Effector memory CD8-positive, alpha-beta T cell (primary cell): ENCODE data around the gene MIOX.

Experiments
- ATAC-seq: fragments of 150-1000 bp; cut with Tn5 transposase; replicated peaks from 2 replicates; pipeline ENCODE4 v1.10.0; 2021; ENCODE audit warnings: mild to moderate bottlenecking, moderate library complexity
- DNase-seq, 3 experiments: peaks; one replicate each; pipeline ENCODE4 v3.0.0; 2021
- H3K27ac Mint-ChIP-seq, 2 donors: one replicate each; pipeline ENCODE4 v1.8.0; 2022; ENCODE audit warnings: mild to moderate bottlenecking in 2 of 2, mixed read lengths in 2 of 2, moderate library complexity in 2 of 2
- H3K27me3 Mint-ChIP-seq, 2 donors: one replicate each; pipeline ENCODE4 v1.8.0; 2022; ENCODE audit warnings: mixed read lengths in 2 of 2
- H3K36me3 Mint-ChIP-seq: one replicate; pipeline ENCODE4 v1.8.0; 2022; ENCODE audit warnings: mild to moderate bottlenecking, moderate library complexity, mixed read lengths; ENCODE audit not compliant: insufficient read depth
- H3K4me1 Mint-ChIP-seq, 2 donors: one replicate each; pipeline ENCODE4 v1.8.0; 2022; ENCODE audit warnings: low read depth in 2 of 2, mixed read lengths in 2 of 2
- H3K4me3 Mint-ChIP-seq, 2 donors: one replicate each; pipeline ENCODE4 v1.8.0; 2022; ENCODE audit warnings: mild to moderate bottlenecking in 2 of 2, mixed read lengths in 2 of 2, moderate library complexity in 2 of 2
- H3K9me3 Mint-ChIP-seq, 2 donors: one replicate each; pipeline ENCODE4 v1.8.0; 2022; ENCODE audit warnings: mixed read lengths in 2 of 2

Gene MIOX

DNA sequence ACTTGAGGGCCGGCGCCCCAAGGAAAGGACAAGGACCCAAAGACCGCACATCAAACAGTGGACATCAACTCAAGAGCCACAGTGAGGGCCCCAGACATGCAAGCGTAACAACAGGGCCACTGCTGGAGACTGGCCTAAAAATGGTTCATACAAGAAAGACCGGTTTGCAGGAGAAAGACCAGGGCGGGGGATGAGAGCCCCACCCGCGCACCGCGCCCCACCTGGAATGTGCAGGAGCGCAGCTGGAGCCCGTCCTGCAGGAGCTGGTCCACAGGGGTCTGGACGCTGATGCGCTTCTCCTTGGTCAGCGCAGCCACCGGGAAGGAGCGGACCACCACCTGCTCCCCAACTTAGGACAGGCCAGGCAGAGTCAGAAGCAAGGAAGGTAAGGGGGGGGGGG lies 25.7 kb upstream of the MIOX start:
- peak overlapping the region in 1 of 2 donors; percentile 46 for H3K27ac Mint-ChIP-seq
- H3K4me3 Mint-ChIP-seq, result no peak overlapping the region
- peaks cover 80% of the 10 kb centered on the region for H3K36me3 Mint-ChIP-seq
- DNase-seq, result no peak
- ATAC-seq, result no peak
- no peaks in the 10 kb centered on the region for H3K27me3 Mint-ChIP-seq
- no peaks in the 10 kb centered on the region for H3K9me3 Mint-ChIP-seq
- peaks cover 0 to 7% of the 10 kb centered on the region in 2 donors for H3K4me1 Mint-ChIP-seq

DNA sequence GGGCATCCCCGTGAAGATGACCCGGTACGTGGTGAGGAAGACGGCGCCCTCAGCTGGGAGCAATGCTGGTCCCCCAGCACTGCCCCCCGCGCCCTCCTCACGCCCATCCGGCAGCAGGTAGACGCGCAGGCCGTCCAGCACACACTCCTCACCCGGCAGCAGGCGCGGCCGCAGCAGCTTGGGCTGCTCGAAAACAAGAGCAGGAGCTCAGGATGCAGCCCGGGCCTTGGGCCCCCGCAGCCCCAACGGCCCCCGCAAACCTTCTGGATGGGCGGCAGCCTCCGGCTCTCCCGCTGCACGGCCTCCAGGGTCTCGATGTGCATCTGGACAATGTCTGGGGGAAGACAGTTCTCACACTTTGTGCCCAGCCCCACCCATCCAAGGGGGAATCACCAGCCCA lies 25.1 kb upstream of the MIOX start:
- H3K4me3 Mint-ChIP-seq, result no peak overlapping the region
- DNase-seq (no peak), ATAC-seq (no peak)
- H3K9me3 Mint-ChIP-seq, result no peaks in the 10 kb centered on the region
- H3K27ac Mint-ChIP-seq, result no peak overlapping the region
- no peaks in the 10 kb centered on the region for H3K27me3 Mint-ChIP-seq
- peaks cover 79% of the 10 kb centered on the region for H3K36me3 Mint-ChIP-seq
- peaks cover 0 to 12% of the 10 kb centered on the region in 2 donors for H3K4me1 Mint-ChIP-seq

DNA sequence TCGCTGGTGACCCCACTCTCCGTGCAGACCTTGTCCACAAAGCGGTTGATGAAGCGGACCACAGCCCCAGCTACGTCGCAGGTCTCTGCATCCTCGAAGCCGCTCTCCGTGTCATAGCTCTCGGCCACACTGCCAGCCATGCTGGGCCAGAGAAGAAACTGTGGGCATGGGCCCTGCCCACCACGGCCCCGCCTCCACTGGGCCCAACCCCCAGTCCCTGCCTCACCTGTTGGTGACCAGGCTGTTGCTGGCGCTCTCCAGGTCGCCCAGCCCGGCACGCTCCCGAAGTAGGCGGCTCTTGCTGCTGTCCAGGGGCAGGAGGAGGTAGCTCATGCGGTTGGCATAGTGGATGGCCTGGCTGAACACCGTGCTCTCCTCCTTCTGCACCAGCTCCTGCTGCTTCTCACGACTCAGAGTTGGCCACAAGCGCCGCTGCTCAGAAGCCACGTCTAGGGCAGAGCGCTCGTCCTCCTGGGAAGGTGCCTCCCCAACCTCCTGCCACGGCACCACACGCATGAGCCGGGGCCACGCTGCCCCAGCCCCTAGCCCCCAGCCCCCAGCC lies 24.6 kb upstream of the MIOX start:
- Mint-ChIP-seq H3K27ac (no peak overlapping the region), H3K4me3 (no peak overlapping the region), H3K36me3 (peaks cover 77% of the 10 kb centered on the region), H3K4me1 (peaks cover 5 to 14% of the 10 kb centered on the region in 2 donors), H3K9me3 (no peaks in the 10 kb centered on the region), H3K27me3 (no peaks in the 10 kb centered on the region)
- DNase-seq (no peak), ATAC-seq (no peak)

DNA sequence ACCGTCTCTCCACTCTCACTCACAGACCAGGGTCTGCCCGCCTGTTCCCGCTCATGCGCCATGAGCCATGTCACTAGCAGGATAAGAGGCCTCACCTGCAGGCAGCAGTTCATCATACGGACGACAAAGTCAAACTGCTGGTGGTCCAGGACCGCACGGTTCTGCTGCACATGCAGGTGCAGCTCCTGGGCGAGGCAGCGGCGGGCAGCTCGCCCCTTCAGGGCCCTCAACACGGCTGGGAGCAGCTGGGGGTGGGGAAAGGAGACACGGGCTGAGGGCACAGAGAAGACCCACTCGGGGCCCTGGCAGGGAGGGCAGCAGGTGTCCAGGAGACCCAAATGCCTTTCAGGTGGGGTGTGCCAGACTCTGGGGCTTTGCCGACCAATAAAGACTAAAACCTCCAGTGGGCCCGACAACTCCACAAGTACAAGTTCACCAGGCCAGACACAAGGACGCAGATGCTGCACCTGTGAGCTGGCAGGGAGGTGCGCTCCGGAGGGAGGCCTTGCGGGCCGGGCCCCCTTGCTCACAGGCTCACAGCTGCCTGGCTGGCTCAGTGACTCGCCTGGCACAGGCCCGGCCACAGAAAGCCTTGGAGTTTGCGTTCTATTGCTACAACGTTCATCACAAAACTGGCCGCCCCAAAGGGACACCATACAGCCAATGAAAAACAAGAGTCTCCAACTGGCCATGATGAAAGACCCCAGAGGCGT lies 23.3 kb upstream of the MIOX start:
- peak overlapping the region; percentile 58 to 69 for H3K27ac Mint-ChIP-seq
- H3K36me3 Mint-ChIP-seq, result peaks cover 67% of the 10 kb centered on the region
- no peaks in the 10 kb centered on the region for H3K27me3 Mint-ChIP-seq
- ATAC-seq, result no peak
- H3K4me1 Mint-ChIP-seq, result peaks cover 5 to 13% of the 10 kb centered on the region in 2 donors
- no peaks in the 10 kb centered on the region for H3K9me3 Mint-ChIP-seq
- no peak overlapping the region for H3K4me3 Mint-ChIP-seq
- DNase-seq, result no peak

DNA sequence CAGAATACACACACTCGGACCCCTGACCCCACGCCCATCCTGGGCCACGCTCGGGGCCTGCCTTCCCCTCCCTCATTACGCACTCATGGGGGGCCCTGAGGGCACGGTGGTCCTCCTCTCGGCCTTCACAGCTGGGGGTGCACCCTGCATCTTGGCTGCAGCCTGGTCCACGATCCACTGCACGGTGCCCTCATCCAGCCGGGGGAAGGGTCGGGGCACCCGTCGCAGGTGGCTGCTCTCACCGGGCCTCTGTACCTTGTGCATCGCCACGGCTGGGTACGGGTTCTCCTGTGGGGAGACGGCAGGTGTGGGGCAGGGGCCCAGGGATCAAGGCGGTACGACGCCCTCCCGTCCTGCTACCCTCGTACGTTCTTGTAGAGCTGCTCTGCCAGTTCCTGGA lies 22.2 kb upstream of the MIOX start:
- ATAC-seq (no peak), DNase-seq (no peak)
- Mint-ChIP-seq H3K4me1 (peaks cover 15 to 21% of the 10 kb centered on the region in 2 donors), H3K27me3 (no peaks in the 10 kb centered on the region), H3K27ac (peak overlapping the region; percentile 15 to 66), H3K36me3 (peaks cover 66% of the 10 kb centered on the region), H3K9me3 (no peaks in the 10 kb centered on the region), H3K4me3 (no peak overlapping the region)

DNA sequence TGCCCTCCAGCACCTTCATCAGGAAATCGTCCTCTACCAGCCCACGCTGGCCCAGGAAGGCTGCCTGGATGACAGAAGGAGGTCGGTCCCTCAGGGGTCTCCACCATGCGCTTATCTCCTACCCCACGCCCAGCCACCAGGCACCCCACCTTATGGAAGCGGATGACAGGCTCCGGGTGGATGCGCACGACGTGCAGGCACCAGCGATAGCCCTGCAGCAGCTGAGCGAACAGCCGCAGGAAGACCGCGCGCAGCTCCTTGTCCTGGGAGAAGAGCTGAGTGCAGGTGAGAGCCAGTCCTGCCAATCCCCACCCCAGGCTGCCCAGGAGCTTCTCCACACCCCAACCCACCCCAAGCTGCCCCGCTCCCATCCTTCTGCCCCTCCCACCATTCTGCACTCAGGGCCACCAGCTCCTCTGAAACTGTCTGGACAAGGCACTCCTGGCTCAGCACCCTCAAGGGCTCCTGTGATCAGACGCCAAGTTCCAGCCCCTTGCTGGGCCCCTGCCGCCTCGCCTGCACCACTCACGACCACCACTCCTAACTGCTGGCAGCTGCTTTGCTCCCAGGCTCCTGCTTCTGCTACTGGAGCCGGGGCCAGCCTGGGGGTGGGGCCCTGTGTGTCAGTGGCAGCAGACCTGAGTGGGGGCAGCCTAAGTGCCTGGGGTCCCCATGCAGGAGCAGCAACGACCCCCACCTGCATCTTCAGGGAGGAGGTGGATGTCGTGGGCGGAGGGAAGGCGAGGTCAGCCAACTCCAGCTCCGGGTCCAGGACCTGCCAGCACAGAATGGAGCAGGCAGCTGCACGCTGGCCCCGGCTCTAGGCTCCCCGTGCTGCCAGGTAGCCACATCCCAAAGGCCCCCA lies 21.4 kb upstream of the MIOX start:
- Mint-ChIP-seq H3K36me3 (peaks cover 66% of the 10 kb centered on the region), H3K4me3 (no peak overlapping the region), H3K27me3 (no peaks in the 10 kb centered on the region), H3K4me1 (peaks cover 20 to 27% of the 10 kb centered on the region in 2 donors), H3K27ac (peak overlapping the region; percentile 77 to 81), H3K9me3 (no peaks in the 10 kb centered on the region)
- ATAC-seq (no peak), DNase-seq (no peak)

DNA sequence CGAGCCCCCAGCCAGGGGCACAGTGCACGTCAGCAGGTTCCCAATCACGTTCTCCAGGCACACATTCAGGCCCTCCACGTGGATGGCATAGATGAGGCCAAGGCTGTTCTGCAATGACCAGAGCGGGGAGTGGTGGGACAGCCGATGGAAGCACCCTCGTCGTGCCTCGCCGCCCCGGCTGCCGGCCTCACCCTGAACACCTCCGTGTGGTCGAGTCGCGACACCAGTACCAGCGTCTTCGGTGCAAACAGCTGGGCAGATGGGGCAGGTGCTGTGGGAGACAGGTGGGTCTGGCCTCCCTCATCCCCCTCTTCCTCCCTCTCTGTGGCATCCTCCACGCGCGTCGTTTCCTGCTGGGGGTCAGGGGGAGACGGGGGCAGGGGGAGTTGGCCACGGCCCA lies 19.3 kb upstream of the MIOX start:
- Mint-ChIP-seq H3K27me3 (no peaks in the 10 kb centered on the region), H3K4me3 (no peak overlapping the region), H3K4me1 (peaks cover 27 to 45% of the 10 kb centered on the region in 2 donors), H3K27ac (peak overlapping the region in 1 of 2 donors; percentile 77), H3K36me3 (peaks cover 51% of the 10 kb centered on the region), H3K9me3 (no peaks in the 10 kb centered on the region)
- DNase-seq (no peak), ATAC-seq (no peak)

DNA sequence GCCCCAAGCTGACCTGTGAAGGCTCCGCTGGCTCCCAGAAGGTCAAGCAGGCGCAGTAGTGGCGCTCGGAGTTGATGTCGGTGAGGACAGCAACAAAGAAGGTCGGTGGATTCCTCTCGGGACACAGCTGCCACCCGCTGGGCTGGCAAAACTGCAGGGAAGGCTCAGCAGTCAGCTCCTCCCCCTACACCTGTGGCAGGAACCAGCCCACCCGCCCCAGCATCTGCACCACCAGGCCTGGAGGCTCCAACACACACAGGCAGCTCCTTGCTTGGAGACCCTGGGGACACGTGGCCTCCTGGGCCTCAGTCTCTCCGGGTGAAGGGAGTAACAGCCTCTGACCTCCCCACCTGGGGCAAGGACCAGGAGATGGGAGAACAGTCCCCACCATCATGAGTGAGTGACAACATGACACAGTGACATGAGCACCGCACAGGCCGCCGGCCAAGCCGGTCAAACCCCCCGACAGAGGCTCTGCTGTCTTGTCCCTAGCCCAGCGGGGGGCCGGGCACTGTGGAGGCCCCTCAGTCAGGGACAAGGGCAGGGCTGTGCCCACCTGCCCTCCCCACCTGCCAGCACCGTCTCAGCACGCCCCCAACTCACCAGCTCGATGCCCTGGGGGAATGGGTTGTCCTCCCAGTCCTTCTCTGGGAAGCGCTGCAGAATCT lies 18.8 kb upstream of the MIOX start:
- DNase-seq (no peak), ATAC-seq (no peak)
- Mint-ChIP-seq H3K4me3 (no peak overlapping the region), H3K27me3 (no peaks in the 10 kb centered on the region), H3K27ac (peak overlapping the region; percentile 88 to 95), H3K4me1 (peaks cover 30 to 51% of the 10 kb centered on the region in 2 donors), H3K9me3 (no peaks in the 10 kb centered on the region), H3K36me3 (peaks cover 48% of the 10 kb centered on the region)

DNA sequence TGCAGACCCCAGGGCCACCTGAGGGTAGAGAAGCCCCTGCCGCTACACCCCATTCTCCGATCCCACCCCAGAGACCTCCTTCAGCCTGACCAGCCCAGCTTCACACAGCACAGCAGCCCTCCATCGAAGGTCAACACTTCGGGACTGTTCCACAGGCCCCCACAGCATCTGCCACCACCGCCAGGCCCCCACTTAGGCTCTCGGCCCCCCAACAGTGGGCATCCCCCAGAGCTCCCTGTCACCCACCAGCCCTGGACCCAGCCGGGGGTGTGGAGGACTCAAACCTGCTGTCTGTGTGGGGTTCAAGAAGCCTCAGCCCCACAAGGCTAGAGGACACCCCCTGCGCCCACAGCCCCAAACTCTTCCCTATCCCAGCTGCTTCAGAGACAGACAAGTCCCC lies 18.0 kb upstream of the MIOX start:
- DNase-seq, result no peak
- Mint-ChIP-seq H3K4me3 (peak overlapping the region; percentile 75 to 96), H3K4me1 (peaks cover 37 to 58% of the 10 kb centered on the region in 2 donors), H3K9me3 (no peaks in the 10 kb centered on the region), H3K27me3 (no peaks in the 10 kb centered on the region), H3K36me3 (peaks cover 45% of the 10 kb centered on the region), H3K27ac (peak overlapping the region; percentile 88 to 95)
- no peak for ATAC-seq

DNA sequence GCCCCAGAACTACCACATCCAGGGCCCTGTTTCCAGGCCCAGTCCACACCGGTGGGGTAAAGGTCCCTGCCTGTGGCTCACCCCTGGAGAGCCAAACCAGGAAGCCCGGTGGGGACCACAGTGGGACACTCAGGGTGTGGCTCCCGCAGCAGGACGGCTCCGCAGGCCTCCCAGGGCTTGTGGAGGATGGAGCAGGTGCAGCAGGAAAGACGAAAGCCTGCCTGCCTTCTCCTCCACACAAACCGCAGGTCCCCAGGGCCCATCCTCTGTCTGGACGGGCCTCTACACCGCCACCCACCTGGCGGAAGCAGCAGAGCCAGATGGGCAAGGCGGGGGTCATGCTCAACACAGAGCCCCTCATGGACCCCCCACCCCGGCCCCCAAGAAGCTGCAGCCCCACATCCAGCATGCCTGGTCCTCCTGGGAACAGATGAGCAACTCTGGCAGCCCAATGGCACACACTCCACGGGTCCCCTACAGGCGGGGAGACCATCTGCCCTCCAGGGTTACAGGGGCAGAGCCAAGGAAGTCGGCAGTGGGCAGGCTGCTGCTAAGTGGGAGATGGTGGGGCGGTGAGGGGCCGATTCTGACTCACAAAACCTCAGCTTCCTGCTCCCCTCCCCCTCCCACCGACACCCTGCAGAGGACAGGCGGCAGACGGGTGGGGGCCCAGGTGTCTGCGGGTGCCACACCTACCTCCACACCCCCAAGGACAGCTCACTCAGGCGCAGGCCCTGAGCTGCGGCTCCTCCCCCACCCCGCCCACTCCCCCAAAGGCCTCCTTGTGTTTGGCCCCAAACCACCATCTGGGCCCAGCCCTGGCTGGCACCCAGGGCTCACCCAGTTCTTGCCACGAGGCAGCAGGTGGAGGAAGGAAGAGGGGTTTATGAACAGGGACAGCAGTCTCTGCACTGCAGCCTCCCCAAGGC lies 17.0 kb upstream of the MIOX start:
- DNase-seq, result peak; percentile 97 to 99 (median 98)
- H3K27me3 Mint-ChIP-seq, result no peaks in the 10 kb centered on the region
- ATAC-seq, result peak; percentile 83
- no peaks in the 10 kb centered on the region for H3K9me3 Mint-ChIP-seq
- peaks cover 43 to 64% of the 10 kb centered on the region in 2 donors for H3K4me1 Mint-ChIP-seq
- peak overlapping the region; percentile 88 to 95 for H3K27ac Mint-ChIP-seq
- peaks cover 42% of the 10 kb centered on the region for H3K36me3 Mint-ChIP-seq
- H3K4me3 Mint-ChIP-seq, result peak overlapping the region; percentile 75 to 96

DNA sequence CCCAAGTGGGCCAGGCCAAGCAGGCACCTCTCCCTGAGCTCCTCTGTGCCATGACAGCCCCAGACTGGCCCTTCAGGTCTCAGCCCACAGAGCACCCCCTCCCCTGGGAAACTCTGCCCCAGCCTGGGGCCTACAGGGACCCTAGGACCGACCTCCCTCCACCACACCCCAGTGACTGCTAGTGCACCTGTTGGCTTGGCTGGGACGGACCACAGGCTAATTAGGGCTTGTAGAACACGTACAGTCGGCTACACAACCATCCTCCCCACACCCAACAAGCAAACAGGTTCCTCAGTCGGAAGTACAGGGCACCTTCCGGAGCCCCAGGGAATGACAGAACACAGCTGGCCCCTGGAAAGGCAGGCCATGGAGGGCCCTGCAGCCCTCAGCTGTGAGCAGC lies 16.2 kb upstream of the MIOX start:
- peak overlapping the region; percentile 75 to 96 for H3K4me3 Mint-ChIP-seq
- ATAC-seq (no peak), DNase-seq (no peak)
- H3K27ac Mint-ChIP-seq, result peak overlapping the region; percentile 88 to 95
- no peaks in the 10 kb centered on the region for H3K27me3 Mint-ChIP-seq
- H3K4me1 Mint-ChIP-seq, result peaks cover 43 to 68% of the 10 kb centered on the region in 2 donors
- H3K36me3 Mint-ChIP-seq, result peaks cover 34% of the 10 kb centered on the region
- no peaks in the 10 kb centered on the region for H3K9me3 Mint-ChIP-seq

DNA sequence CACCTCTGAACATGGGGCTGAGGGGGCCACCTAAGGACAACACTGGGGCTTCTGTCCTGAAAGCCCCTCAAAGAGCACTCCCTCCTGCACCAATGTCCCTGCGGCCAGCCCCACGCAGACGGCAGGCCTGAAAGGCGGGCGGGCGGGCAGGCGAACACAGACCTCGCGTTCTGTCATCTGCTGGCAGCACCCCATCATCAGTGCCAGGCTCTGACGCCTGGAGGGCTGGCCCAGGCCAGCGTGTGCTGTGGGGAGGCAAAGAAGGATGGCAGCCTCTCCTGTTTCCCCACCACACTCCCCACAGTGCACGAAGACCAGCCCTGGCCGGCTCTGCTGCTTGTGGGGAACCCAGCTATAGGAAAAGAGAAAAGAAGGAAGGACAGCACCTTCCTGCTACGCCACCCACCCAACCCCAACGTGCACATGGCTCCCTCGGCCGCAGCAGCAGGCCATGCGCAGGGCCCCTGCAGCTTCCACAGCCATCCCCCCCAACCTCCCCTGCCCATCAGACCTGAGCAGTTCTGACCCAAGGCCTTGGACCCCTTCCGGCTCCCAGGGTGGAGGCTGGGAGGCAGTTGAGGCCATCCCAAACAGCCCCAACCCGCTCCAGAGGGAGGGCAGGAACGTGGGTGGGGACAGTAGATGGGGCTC lies 15.3 kb upstream of the MIOX start:
- Mint-ChIP-seq H3K4me3 (peak overlapping the region; percentile 75 to 96), H3K27me3 (no peaks in the 10 kb centered on the region), H3K9me3 (no peaks in the 10 kb centered on the region), H3K36me3 (peaks cover 28% of the 10 kb centered on the region), H3K27ac (peak overlapping the region; percentile 88 to 95), H3K4me1 (peaks cover 43 to 63% of the 10 kb centered on the region in 2 donors)
- ATAC-seq (no peak), DNase-seq (no peak)
